H1 (cell line): ENCODE results near the gene GCNA. TPM values are rescaled to one million over a fixed set of nuclear protein-coding genes. Genes with fewer than 3 reads are reported as not detected.

Experiments
- CTCF ChIA-PET: fragments of 300-600 bp; sonication (Branson Sonifier 250); formaldehyde crosslinking; loops from one replicate; lab custom pipeline; 2021; ENCODE audit not compliant: partially characterized antibody; lab: Charles Lee
- POLR2A ChIA-PET: fragments of 300-600 bp; sonication (Branson Sonifier 250); formaldehyde crosslinking; loops from one replicate; lab custom pipeline; 2021; ENCODE audit warnings: inconsistent platforms; ENCODE audit not compliant: partially characterized antibody; lab: Charles Lee
- DNase-seq, 2 experiments: peaks; one replicate each; pipeline versions ENCODE4 v3.0.0 to v3.0.0-alpha.2; 2010 to 2022; ENCODE audit warnings: low spot score in 2 of 2, low read depth in 1 of 2, mixed read lengths in 1 of 2
- FAIRE-seq: peaks from 2 replicates; lab custom pipeline; 2011; peaks lifted over from hg19 to GRCh38; lab: Jason Lieb, UNC
- H2AFZ ChIP-seq: 2 replicates; pipeline ENCODE4 v1.8.1; 2012; ENCODE audit warnings: low read length, inconsistent platforms
- H2AK5ac ChIP-seq: 2 replicates; pipeline ENCODE4 v1.6.1; 2013; ENCODE audit warnings: low read depth, low read length
- H2BK120ac ChIP-seq: replicated peaks from 2 replicates; pipeline ENCODE3; 2013; ENCODE audit warnings: low read depth, low read length, inconsistent platforms
- H2BK12ac ChIP-seq: 2 replicates; pipeline ENCODE4 v1.6.1; 2013; ENCODE audit warnings: low read depth, low read length
- H2BK15ac ChIP-seq: 2 replicates; pipeline ENCODE4 v1.6.1; 2013; ENCODE audit warnings: low read length
- H2BK20ac ChIP-seq: 2 replicates; pipeline ENCODE4 v1.6.1; 2013; ENCODE audit warnings: low read length
- H2BK5ac ChIP-seq: 2 replicates; pipeline ENCODE4 v1.6.1; 2013; ENCODE audit warnings: low read depth, low read length
- H3K14ac ChIP-seq: 2 replicates; pipeline ENCODE4 v1.6.1; 2013; ENCODE audit warnings: inconsistent platforms; ENCODE audit not compliant: insufficient read length
- H3K18ac ChIP-seq: 2 replicates; pipeline ENCODE4 v1.6.1; 2013; ENCODE audit warnings: low read length; ENCODE audit errors: extremely low read depth
- H3K23ac ChIP-seq: 2 replicates; pipeline ENCODE4 v1.6.1; 2013; ENCODE audit warnings: inconsistent platforms; ENCODE audit not compliant: insufficient read length
- H3K23me2 ChIP-seq: 2 replicates; pipeline ENCODE4 v1.6.1; 2013; ENCODE audit warnings: low read depth, low read length
- H3K27ac ChIP-seq: 2 replicates; pipeline ENCODE4 v1.6.1; 2011; ENCODE audit warnings: low read depth, low read length, inconsistent platforms
- H3K27me3 ChIP-seq, 4 experiments: replicated peaks in 1 of 4; 1 replicate in 1 of 4; 2 replicates in 3 of 4; pipeline versions ENCODE4 v1.6.1 to v1.8.1; 2011 to 2013; ENCODE audit warnings: low read length in 3 of 4, mild to moderate bottlenecking in 3 of 4, inconsistent platforms in 2 of 4, mixed read lengths in 2 of 4, moderate library complexity in 1 of 4; ENCODE audit not compliant: control insufficient read depth in 3 of 4, insufficient read depth in 3 of 4; ENCODE audit errors: extremely low read depth in 1 of 4
- H3K36me3 ChIP-seq, 4 experiments: 2 replicates each; pipeline versions ENCODE4 v1.6.1 to v1.8.1; 2011 to 2013; ENCODE audit warnings: mild to moderate bottlenecking in 4 of 4, low read length in 3 of 4, moderate library complexity in 2 of 4, control low read depth in 1 of 4, inconsistent platforms in 1 of 4; ENCODE audit not compliant: insufficient read depth in 4 of 4, control insufficient read depth in 2 of 4
- H3K4ac ChIP-seq: replicated peaks from 2 replicates; pipeline ENCODE3; 2013; ENCODE audit warnings: low read length, low read depth, mixed read lengths, inconsistent platforms; ENCODE audit not compliant: insufficient read length
- H3K4me1 ChIP-seq, 4 experiments: replicated peaks in 1 of 4; 1 replicate in 1 of 4; 2 replicates in 3 of 4; pipeline versions ENCODE4 v1.6.1 to v1.8.1; 2011 to 2013; ENCODE audit warnings: low read length in 3 of 4, inconsistent platforms in 2 of 4, mixed read lengths in 1 of 4; ENCODE audit not compliant: insufficient read depth in 4 of 4, control insufficient read depth in 3 of 4
- H3K4me2 ChIP-seq, 2 experiments: 2 replicates each; pipeline versions ENCODE4 v1.6.1 to v1.8.1; 2011 to 2013; ENCODE audit warnings: low read depth in 2 of 2, low read length in 2 of 2, control low read depth in 1 of 2, inconsistent platforms in 1 of 2, mild to moderate bottlenecking in 1 of 2; ENCODE audit not compliant: insufficient read depth in 1 of 2
- H3K4me3 ChIP-seq, 4 experiments: fragments of 200-600, 300-600 bp in 1 of 4; sonication (generic), shearing (Covaris generic), sonication (Bioruptor Twin) in 1 of 4; 2 replicates each; pipeline versions ENCODE4 v1.5.1 to v1.8.1; 2011 to 2016; ENCODE audit warnings: low read length in 4 of 4, low read depth in 3 of 4, control low read depth in 2 of 4, inconsistent platforms in 2 of 4, mild to moderate bottlenecking in 2 of 4, mixed read lengths in 1 of 4, moderate library complexity in 1 of 4; ENCODE audit not compliant: insufficient read depth in 2 of 4; ENCODE audit errors: extremely low read depth in 1 of 4
- H3K56ac ChIP-seq: replicated peaks from 2 replicates; pipeline ENCODE3; 2013; ENCODE audit warnings: low read depth, mild to moderate bottlenecking, mixed read lengths, low read length, inconsistent platforms; ENCODE audit not compliant: insufficient read length
- H3K79me1 ChIP-seq: 2 replicates; pipeline ENCODE4 v1.6.1; 2013; ENCODE audit warnings: low read depth, low read length, control low read depth
- H3K79me2 ChIP-seq, 2 experiments: 2 replicates each; pipeline versions ENCODE4 v1.6.1 to v1.8.1; 2012 to 2013; ENCODE audit warnings: low read length in 2 of 2, mild to moderate bottlenecking in 2 of 2, inconsistent platforms in 1 of 2; ENCODE audit not compliant: insufficient read depth in 2 of 2, control insufficient read depth in 1 of 2
- H3K9ac ChIP-seq, 4 experiments: replicated peaks in 1 of 4; 1 replicate in 1 of 4; 2 replicates in 3 of 4; pipeline versions ENCODE4 v1.6.1 to v1.8.1; 2011 to 2013; ENCODE audit warnings: low read depth in 3 of 4, low read length in 3 of 4, control low read depth in 2 of 4, mild to moderate bottlenecking in 2 of 4, moderate library complexity in 2 of 4, inconsistent platforms in 1 of 4; ENCODE audit errors: extremely low read depth in 1 of 4
- H3K9me3 ChIP-seq, 2 experiments: 2 replicates each; pipeline versions ENCODE4 v1.6.1 to v1.8.1; 2012 to 2013; ENCODE audit warnings: mild to moderate bottlenecking in 2 of 2, moderate library complexity in 2 of 2, control low read depth in 1 of 2, inconsistent platforms in 1 of 2, low read depth in 1 of 2, low read length in 1 of 2, mixed read lengths in 1 of 2; ENCODE audit not compliant: insufficient read depth in 2 of 2
- H4K20me1 ChIP-seq, 2 experiments: replicated peaks in 1 of 2; 2 replicates each; pipeline versions ENCODE3 to v1.8.1; 2011 to 2013; ENCODE audit warnings: inconsistent platforms in 2 of 2, low read length in 2 of 2, mild to moderate bottlenecking in 1 of 2; ENCODE audit not compliant: insufficient read depth in 2 of 2, control insufficient read depth in 1 of 2
- H4K5ac ChIP-seq: 2 replicates; pipeline ENCODE4 v1.6.1; 2013; ENCODE audit warnings: low read length, low read depth, mixed read lengths, inconsistent platforms; ENCODE audit not compliant: insufficient read length
- H4K8ac ChIP-seq: 2 replicates; pipeline ENCODE4 v1.8.0; 2013; ENCODE audit warnings: mild to moderate bottlenecking, moderate library complexity, low read length, inconsistent platforms; ENCODE audit not compliant: insufficient read depth; ENCODE audit errors: extremely low read depth
- H4K91ac ChIP-seq: replicated peaks from 2 replicates; pipeline ENCODE3; 2013; ENCODE audit warnings: low read length, mixed read lengths, inconsistent platforms; ENCODE audit not compliant: insufficient read length
- CREB1 ChIP-seq: IDR thresholded peaks from 2 replicates; pipeline ENCODE4 v1.6.1; 2012; ENCODE audit warnings: inconsistent platforms
- EZH2 ChIP-seq: fragments of 200-600 bp; sonication (generic); IDR thresholded peaks from 2 replicates; pipeline ENCODE4 v1.7.1; 2012; ENCODE audit warnings: low read depth, mild to moderate bottlenecking, moderate library complexity, low read length, inconsistent platforms; ENCODE audit not compliant: severe bottlenecking
- JUND ChIP-seq: IDR thresholded peaks from 2 replicates; pipeline ENCODE4 v1.6.1; 2011; ENCODE audit warnings: mild to moderate bottlenecking, improper control_type of control experiment, low read length
- KDM1A ChIP-seq: fragments of 200-600, 300-600 bp; sonication (generic); IDR thresholded peaks from 2 replicates; pipeline ENCODE4 v1.7.1; 2016; ENCODE audit warnings: mild to moderate bottlenecking, low read length, borderline replicate concordance
- KDM4A ChIP-seq: IDR thresholded peaks from one replicate; pipeline ENCODE4 v1.7.1; 2012; ENCODE audit warnings: low read depth, mild to moderate bottlenecking, moderate library complexity, low read length, inconsistent platforms; ENCODE audit not compliant: severe bottlenecking
- SRF ChIP-seq: IDR thresholded peaks from 2 replicates; pipeline ENCODE4 v1.6.1; 2011; ENCODE audit warnings: mild to moderate bottlenecking, low read depth, low read length, moderate library complexity
- WGBS, 2 experiments: shearing (Covaris generic) in 1 of 2; methylation state at CpG; one replicate each; pipeline versions ENCODE4 v1.1.6 to v1.1.7; 2013 to 2015; ENCODE audit warnings: low lambda C conversion rate in 2 of 2, mixed read lengths in 2 of 2, inconsistent platforms in 1 of 2, low coverage in 1 of 2, missing lambda C conversion rate in 1 of 2; ENCODE audit not compliant: insufficient replicate concordance in 2 of 2, insufficient coverage in 1 of 2, insufficient read length in 1 of 2; ENCODE audit errors: extremely low coverage in 1 of 2, missing lambda C conversion rate in 1 of 2; 5-methylcytosine and 5-hydroxymethylcytosine counted together
- polyA plus RNA-seq, 7 experiments: library from polyadenylated mRNA; depleted of rRNA in 3 of 7; stranded (reverse) in 5 of 7; unstranded in 2 of 7; fragments of >200 nt in 5 of 7; fragments of 200-250 nt in 2 of 7; gene quantifications; 1 replicate in 5 of 7; 2 replicates in 1 of 7; 4 replicates in 1 of 7; pipeline versions ENCODE4 v1.2.1 to v1.2.3, GENCODE V29; 2011 to 2013; ENCODE audit warnings: missing spikeins in 2 of 7, mixed read lengths in 2 of 7
- total RNA-seq: library from RNA; stranded (reverse); fragmentation: NEBNext Ultra II Directional; extraction: Animal tissue kit (Norgen Biotek cat#: 25700); gene quantifications from 2 replicates; pipeline ENCODE4 v1.2.1, GENCODE V29; 2021

GCNA gene
- total and polyA plus RNA-seq, 2 of the 8 experiments (the other 6 are each of a cell fraction or from before 2014, with no cell fraction given), result 0.41 to 0.95 TPM

DNA sequence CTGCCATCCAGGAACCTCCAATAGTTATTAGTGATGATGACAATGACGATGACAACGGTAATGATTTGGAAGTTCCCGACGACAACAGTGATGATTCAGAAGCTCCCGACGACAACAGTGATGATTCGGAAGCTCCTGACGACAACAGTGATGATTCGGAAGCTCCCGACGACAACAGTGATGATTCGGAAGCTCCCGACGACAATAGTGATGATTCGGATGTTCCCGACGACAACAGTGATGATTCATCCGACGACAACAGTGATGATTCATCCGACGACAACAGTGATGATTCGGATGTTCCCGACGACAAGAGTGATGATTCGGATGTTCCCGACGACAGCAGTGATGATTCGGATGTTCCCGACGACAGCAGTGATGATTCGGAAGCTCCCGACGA lies 25.4 kb downstream of the GCNA start:
- H4K20me1 ChIP-seq, result no peaks in the 10 kb centered on the region
- FAIRE-seq, result no peak
- H3K23me2 ChIP-seq, result no peaks in the 10 kb centered on the region
- H3K4me2 ChIP-seq, result no peak overlapping the region
- no peak overlapping the region for H2BK120ac ChIP-seq
- POLR2A ChIA-PET, result interaction anchor here (0.6 kb wide), 1 partner anchor 58 kb away, joined by 4 read pairs; no protein-coding TSS in a partner anchor
- 94% methylated on average over 19 of the region's 33 CpGs; no CpG with 5 or more reads in 1 of the 2 experiments for WGBS, 2 experiments
- H2BK15ac ChIP-seq, result no peak overlapping the region
- H2AK5ac ChIP-seq, result no peak overlapping the region
- H3K4ac ChIP-seq, result no peak overlapping the region
- no peak overlapping the region for H2BK20ac ChIP-seq
- H3K18ac ChIP-seq, result no peak overlapping the region
- H2AFZ ChIP-seq, result no peak overlapping the region
- H3K36me3 ChIP-seq, result peaks cover 0 to 8% (median 0%) of the 10 kb centered on the region in 4 experiments; a peak in 2 of 8 replicates
- no peaks in the 10 kb centered on the region for H3K4me1 ChIP-seq
- H3K79me1 ChIP-seq, result no peaks in the 10 kb centered on the region
- H3K79me2 ChIP-seq, result no peaks in the 10 kb centered on the region
- H3K9me3 ChIP-seq, result no peaks in the 10 kb centered on the region
- no peak overlapping the region for H4K91ac ChIP-seq
- H3K23ac ChIP-seq, result no peak overlapping the region
- H2BK5ac ChIP-seq, result no peak overlapping the region
- no peak for TF ChIP-seq SRF
- no peak for TF ChIP-seq JUND
- no peak for TF ChIP-seq CREB1
- TF ChIP-seq EZH2, result no peak
- TF ChIP-seq KDM1A, result no peak
- TF ChIP-seq KDM4A, result no peak
- TF ChIP-seq, all 59 proteins: peak for 0
- no peak overlapping the region for H3K4me3 ChIP-seq
- H3K27me3 ChIP-seq, result no peaks in the 10 kb centered on the region
- H3K14ac ChIP-seq, result no peak overlapping the region
- CTCF ChIA-PET, result interaction anchor here (1.1 kb wide), 1 partner anchor 48 kb away, joined by 4 read pairs; no protein-coding TSS in a partner anchor
- H3K9ac ChIP-seq, result no peak overlapping the region
- no peak for DNase-seq
- H4K8ac ChIP-seq, result no peak overlapping the region
- no peak overlapping the region for H2BK12ac ChIP-seq
- no peak overlapping the region for H4K5ac ChIP-seq
- no peak overlapping the region for H3K27ac ChIP-seq
- H3K56ac ChIP-seq, result no peak overlapping the region
